Central memory CD8-positive, alpha-beta T cell (primary cell): ENCODE data around the gene CFAP46.

Experiments
- ATAC-seq: fragments of 150-1000 bp; cut with Tn5 transposase; replicated peaks from 2 replicates; pipeline ENCODE4 v1.10.0; 2022; ENCODE audit warnings: mild to moderate bottlenecking, moderate FRiP score, moderate number of reproducible peaks; ENCODE audit not compliant: poor library complexity, severe bottlenecking; ENCODE audit errors: extremely low read depth
- DNase-seq, 2 donors: peaks; one replicate each; pipeline ENCODE4 v3.0.0; 2021; ENCODE audit warnings: low spot score in 2 of 2
- H3K27ac Mint-ChIP-seq: one replicate; pipeline ENCODE4 v1.8.0; 2022; ENCODE audit warnings: low read depth, mild to moderate bottlenecking, moderate library complexity, mixed read lengths
- H3K27me3 Mint-ChIP-seq: one replicate; pipeline ENCODE4 v1.8.0; 2022; ENCODE audit warnings: mixed read lengths
- H3K36me3 Mint-ChIP-seq: one replicate; pipeline ENCODE4 v1.8.0; 2022; ENCODE audit warnings: mild to moderate bottlenecking, moderate library complexity, mixed read lengths; ENCODE audit not compliant: insufficient read depth
- H3K4me1 Mint-ChIP-seq: one replicate; pipeline ENCODE4 v1.8.0; 2022; ENCODE audit warnings: mixed read lengths
- H3K4me3 Mint-ChIP-seq: one replicate; pipeline ENCODE4 v1.8.0; 2022; ENCODE audit warnings: mild to moderate bottlenecking, moderate library complexity, mixed read lengths
- H3K9me3 Mint-ChIP-seq: one replicate; pipeline ENCODE4 v1.8.0; 2022; ENCODE audit warnings: mixed read lengths

Gene CFAP46

DNA sequence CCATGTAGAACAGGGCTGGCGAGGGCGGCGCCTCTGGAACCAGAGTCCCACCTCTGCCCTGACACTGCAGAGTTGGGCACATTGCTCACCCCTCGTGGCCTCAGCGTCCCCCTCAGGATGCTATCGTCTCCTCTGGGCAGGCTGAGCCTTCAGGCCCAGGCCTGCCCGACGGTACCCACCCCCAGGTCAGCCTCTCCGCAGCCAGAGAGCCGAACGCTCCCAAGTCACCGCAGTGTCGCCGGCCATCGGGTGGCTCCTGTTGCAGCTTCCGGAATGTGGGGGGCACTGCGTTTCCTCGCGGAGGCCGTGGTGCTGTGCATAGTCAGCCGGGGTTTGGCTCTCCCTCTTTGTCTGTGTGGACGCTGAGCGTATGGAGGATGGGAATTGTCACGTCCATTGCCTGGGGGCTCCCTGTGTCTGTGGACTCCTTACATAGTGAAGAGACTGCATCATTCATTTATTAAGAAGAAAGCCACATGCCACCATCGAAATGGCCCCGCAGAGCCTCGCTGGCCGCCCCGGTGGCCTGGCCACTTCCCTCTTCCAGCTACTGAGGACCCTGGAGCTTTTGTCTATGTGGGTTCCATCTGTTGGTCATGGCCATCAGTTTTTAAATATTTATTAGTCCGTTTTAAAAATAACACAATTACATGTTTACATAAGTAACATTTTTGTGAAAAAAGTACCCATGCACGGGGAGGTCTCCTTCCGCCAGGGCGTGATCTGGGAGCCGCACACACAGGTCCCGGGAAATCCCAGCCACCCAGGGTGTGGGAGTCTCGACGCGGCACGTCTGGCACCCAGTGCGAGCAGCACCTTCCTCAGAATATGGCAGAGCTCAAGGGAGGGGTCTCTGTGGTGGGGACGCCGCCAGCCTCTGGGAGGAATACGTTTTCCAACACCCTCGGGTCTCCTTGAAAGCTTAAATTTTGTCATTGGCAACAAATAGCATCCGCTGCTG is 172.0 kb downstream of the CFAP46 start:
- H3K9me3 Mint-ChIP-seq, result no peaks in the 10 kb centered on the region
- no peak overlapping the region for H3K27ac Mint-ChIP-seq
- no peaks in the 10 kb centered on the region for H3K27me3 Mint-ChIP-seq
- no peak for DNase-seq
- ATAC-seq, result no peak
- peaks cover 4% of the 10 kb centered on the region for H3K36me3 Mint-ChIP-seq
- H3K4me1 Mint-ChIP-seq, result no peaks in the 10 kb centered on the region
- no peak overlapping the region for H3K4me3 Mint-ChIP-seq

DNA sequence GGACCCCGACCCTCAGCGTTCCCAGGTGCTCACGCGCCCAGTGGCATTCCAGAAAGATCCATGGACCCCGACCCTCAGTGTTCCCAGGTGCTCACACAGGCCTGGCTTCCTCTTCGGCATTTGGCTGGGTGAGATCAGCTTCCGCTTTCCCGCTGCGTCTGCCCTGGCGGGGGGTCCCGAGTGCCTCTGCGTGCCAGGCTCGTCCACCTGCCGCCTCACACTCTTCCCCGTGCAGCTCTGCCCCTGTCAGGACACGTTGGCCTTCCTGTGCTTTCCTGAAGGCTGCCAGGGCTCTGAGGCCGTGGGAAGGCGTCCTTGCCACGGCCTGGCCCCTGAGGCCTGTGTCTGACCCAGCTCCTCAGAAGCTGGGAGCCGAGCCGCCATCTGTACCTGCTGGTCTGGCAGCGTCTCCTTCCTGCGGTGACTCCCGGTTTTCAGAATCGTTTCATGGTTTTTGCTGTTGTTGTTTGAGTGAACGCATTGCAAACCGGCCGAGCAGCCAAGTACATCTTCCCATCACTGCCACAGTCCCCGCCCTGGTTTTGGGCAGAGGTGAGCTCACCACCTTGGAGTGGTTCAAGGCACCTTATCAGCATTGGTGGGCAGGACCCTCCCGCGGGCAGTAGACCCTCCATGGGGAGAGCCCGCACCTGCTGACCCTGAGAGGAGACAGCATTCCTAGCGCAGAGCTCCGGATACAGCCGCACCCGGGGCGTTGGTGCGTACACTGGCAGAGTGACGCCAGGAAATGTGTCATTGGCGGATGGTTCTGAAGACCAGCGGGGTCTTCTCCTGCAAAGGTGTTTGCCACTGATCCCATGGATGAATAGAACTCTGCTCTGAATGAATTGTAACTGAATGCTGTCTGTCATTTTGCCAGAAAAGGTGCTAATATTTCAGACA is 173.8 kb downstream of the CFAP46 start:
- no peak overlapping the region for H3K27ac Mint-ChIP-seq
- no peaks in the 10 kb centered on the region for H3K27me3 Mint-ChIP-seq
- peaks cover 5% of the 10 kb centered on the region for H3K4me1 Mint-ChIP-seq
- peaks cover 5% of the 10 kb centered on the region for H3K36me3 Mint-ChIP-seq
- no peak for DNase-seq
- ATAC-seq, result no peak
- no peak overlapping the region for H3K4me3 Mint-ChIP-seq
- H3K9me3 Mint-ChIP-seq, result no peaks in the 10 kb centered on the region

DNA sequence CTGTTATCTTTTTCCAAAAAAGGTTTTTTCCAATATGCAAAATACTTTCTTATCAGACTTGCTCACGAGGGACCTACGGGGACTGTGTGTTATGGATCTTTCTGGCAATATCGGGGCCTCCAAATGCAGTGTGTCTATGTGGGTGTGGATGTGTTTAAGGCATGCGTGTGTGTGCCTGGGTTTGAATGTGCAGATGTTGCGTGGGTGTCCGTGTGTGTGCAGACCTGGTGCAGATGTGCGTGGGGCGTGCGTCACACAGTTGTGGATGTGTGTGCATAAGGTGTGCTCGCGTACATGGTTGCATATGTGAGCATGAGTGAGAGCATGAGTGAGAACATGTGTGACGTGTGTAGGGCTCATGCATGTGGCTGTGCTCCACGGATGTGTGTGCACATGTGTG is 176.1 kb downstream of the CFAP46 start:
- Mint-ChIP-seq H3K4me1 (peaks cover 5% of the 10 kb centered on the region), H3K4me3 (no peak overlapping the region), H3K27ac (no peak overlapping the region), H3K9me3 (no peaks in the 10 kb centered on the region), H3K36me3 (peaks cover 5% of the 10 kb centered on the region), H3K27me3 (no peaks in the 10 kb centered on the region)
- no peak for DNase-seq
- no peak for ATAC-seq

DNA sequence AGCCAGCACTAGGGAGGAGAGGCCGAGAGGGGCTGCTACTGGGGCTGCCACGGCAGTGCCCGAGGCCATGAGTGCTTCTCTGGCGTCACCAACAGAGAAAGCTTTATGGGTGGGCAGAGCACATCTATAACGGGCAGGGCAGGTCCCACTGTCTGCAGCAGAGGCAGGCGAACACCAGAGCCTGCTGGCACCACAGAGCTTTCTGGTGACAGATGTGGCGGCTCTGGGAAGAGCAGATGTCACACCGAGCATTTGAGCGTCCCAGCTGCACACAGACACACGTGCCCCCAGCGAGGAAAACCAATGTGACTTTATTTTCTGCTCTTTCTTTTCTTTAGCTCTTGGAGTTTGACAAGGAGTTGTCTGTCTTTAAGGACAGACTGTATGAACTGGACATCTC is 176.9 kb downstream of the CFAP46 start:
- Mint-ChIP-seq H3K4me3 (no peak overlapping the region), H3K27ac (no peak overlapping the region), H3K9me3 (no peaks in the 10 kb centered on the region), H3K27me3 (no peaks in the 10 kb centered on the region), H3K4me1 (peaks cover 5% of the 10 kb centered on the region), H3K36me3 (peaks cover 5% of the 10 kb centered on the region)
- ATAC-seq (no peak), DNase-seq (no peak)

DNA sequence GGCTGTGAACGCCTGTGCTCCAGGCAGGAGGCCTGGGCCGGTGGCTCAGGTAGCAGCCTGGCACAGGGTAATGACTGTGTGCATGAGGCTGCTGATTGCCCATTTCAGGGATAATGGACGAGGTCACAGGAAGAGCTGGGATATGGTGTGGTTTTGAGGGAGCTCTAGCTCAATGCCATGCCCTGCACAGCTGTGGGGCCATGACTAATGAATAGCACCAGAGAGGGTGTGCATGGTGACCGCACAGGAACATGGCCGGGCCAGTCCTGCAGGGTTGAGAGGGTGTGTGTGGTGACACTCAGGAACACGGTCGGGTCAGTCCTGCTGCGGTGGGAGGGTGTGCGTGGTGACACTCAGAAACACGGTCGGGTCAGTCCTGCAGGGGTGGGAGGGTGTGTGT is 178.3 kb downstream of the CFAP46 start:
- no peak overlapping the region for H3K27ac Mint-ChIP-seq
- no peak overlapping the region for H3K4me3 Mint-ChIP-seq
- ATAC-seq (no peak), DNase-seq (no peak)
- H3K4me1 Mint-ChIP-seq, result peaks cover 5% of the 10 kb centered on the region
- peaks cover 5% of the 10 kb centered on the region for H3K36me3 Mint-ChIP-seq
- H3K27me3 Mint-ChIP-seq, result no peaks in the 10 kb centered on the region
- H3K9me3 Mint-ChIP-seq, result no peaks in the 10 kb centered on the region

DNA sequence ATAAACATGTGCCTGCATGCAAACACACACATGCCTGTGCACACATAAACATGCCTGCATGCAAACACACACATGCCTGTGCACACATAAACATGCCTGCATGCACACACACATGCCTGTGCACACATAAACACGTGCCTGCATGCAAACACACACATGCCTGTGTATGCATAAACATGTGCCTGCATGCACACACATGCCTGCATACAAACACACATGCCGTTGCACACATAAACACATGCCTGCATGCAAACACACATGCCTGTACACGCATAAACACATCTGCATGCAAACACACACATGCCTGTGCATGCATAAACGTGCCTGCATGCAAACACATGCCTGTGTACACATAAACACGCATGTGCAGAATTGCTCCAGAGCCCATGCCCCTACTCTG is 178.8 kb downstream of the CFAP46 start:
- peaks cover 5% of the 10 kb centered on the region for H3K4me1 Mint-ChIP-seq
- no peaks in the 10 kb centered on the region for H3K27me3 Mint-ChIP-seq
- peaks cover 5% of the 10 kb centered on the region for H3K36me3 Mint-ChIP-seq
- DNase-seq (no peak), ATAC-seq (no peak)
- no peak overlapping the region for H3K27ac Mint-ChIP-seq
- no peaks in the 10 kb centered on the region for H3K9me3 Mint-ChIP-seq
- H3K4me3 Mint-ChIP-seq, result no peak overlapping the region

DNA sequence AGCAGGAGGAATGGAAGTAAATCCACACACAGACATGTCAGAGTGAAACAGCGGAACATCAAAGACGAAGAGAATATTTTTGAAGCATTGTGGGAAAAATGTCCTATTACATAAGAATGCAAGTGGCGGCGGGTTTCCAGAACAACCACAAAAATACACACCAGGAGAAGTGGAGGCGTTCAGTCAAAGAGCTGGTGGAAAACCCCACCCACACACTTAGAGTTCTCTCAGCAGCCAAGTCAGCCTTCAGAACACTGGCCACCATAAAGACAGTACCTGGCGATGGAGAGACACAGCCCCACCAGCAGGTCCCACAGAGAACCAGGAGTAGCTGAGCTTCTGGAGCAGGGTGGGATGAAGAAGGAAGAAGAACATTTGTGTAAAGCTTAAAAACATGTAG is 180.1 kb downstream of the CFAP46 start:
- Mint-ChIP-seq H3K4me1 (peaks cover 5% of the 10 kb centered on the region), H3K27ac (no peak overlapping the region), H3K27me3 (no peaks in the 10 kb centered on the region), H3K9me3 (no peaks in the 10 kb centered on the region), H3K36me3 (peaks cover 4% of the 10 kb centered on the region), H3K4me3 (no peak overlapping the region)
- DNase-seq (no peak), ATAC-seq (no peak)

DNA sequence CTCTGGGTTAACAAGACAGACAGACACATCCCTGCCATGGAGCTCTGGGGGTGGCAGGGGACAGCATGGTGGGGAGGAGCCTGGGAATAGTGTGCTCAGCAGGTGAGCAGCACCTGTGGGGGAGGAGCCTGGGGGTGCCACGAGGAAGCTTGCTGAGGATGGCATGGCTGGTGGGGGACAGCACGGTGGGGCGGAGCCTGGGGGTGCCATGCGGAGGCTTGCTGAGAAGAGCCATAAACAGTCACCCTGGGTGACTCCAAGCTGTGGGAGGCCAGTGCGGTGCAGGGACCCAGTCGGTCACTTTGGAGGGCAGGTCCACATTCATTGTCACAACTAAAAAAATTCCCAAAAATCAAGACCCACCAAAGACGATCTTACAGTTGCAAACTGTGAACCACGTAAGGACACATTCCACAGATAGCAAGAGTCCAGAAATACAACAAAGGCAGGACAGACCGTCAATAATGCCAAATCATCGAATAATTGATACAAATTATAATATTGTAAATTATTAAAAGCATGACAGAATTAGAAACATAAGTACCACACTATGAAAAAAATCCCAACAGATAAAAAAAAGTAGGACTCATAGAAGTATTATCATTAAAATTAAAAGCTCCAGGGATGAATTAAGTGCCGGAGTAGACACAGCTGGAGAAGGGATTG is 180.8 kb downstream of the CFAP46 start:
- Mint-ChIP-seq H3K27ac (no peak overlapping the region), H3K9me3 (no peaks in the 10 kb centered on the region), H3K27me3 (no peaks in the 10 kb centered on the region), H3K36me3 (peaks cover 4% of the 10 kb centered on the region), H3K4me3 (no peak overlapping the region), H3K4me1 (peaks cover 5% of the 10 kb centered on the region)
- no peak for DNase-seq
- ATAC-seq, result no peak

DNA sequence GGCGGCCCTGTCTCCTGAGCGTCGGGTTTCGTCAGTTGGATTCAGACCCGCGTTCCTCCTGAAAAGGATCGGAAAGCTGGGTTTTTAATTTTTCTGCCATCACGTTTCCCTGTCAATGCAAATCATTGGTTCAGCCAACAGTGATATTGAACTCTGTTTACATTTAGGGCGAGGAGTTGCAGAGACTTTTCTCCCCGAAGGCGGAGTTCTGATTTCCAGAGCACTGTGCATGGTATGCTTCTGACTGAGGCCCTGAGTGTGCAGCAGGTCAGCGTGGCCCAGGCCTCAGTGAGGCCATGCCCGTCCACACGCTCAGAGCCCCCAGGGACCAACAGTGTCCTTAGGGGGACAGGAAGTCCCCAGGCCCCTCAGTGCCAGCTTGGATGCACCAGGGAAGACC is 183.5 kb downstream of the CFAP46 start:
- H3K27me3 Mint-ChIP-seq, result no peaks in the 10 kb centered on the region
- no peak for DNase-seq
- no peak overlapping the region for H3K27ac Mint-ChIP-seq
- ATAC-seq, result no peak
- peaks cover under 1% of the 10 kb centered on the region for H3K4me1 Mint-ChIP-seq
- H3K36me3 Mint-ChIP-seq, result no peaks in the 10 kb centered on the region
- H3K9me3 Mint-ChIP-seq, result peaks cover 6% of the 10 kb centered on the region
- H3K4me3 Mint-ChIP-seq, result no peak overlapping the region
